ENCODE measurements around the gene AKR1B1. TPM values are rescaled to one million over a fixed set of nuclear protein-coding genes. Genes with fewer than 3 reads are reported as not detected.

The AKR1B1 gene
- polyA plus RNA-seq, 1 of the 3 experiments (the other 2 are of a cell fraction) = 216 TPM

- TF ChIP-seq EP300 (IDR thresholded peaks at IDR 0.05; ENCODE audit: borderline replicate concordance in 1 of 2, low read depth in 1 of 2, low read length in 1 of 2) (no peak), MXI1 (IDR thresholded peaks at IDR 0.05; ENCODE audit: low read depth, low read length) (no peak), FOSL2 (IDR thresholded peaks at IDR 0.05; ENCODE audit: borderline replicate concordance, low read depth) (no peak)
Measured at GRCh38 chr7:134464496-134464895, 5.6 kb upstream of the AKR1B1 start (continued).

- Histone ChIP-seq H3K79me2 (ENCODE audit: insufficient read depth) (peaks cover 1% of the 10 kb centered on the region; the same call in 1 of the 2 replicates), H3K9me3 (peaks cover 15% of the 10 kb centered on the region; the same call in 1 of the 2 replicates), H3K9ac (no peak overlapping the region), H3F3A (replicated peaks; ENCODE audit: insufficient read depth) (no peaks in the 10 kb centered on the region), H4K20me1 (ENCODE audit: insufficient read depth) (no peaks in the 10 kb centered on the region), H3K9me2 (no peaks in the 10 kb centered on the region), H3K4me3 (ENCODE audit: low read depth in 2 of 2, low read length in 1 of 2) (no peak overlapping the region), H2AFZ (ENCODE audit: low read depth) (no peak overlapping the region), H3K4me2 (no peak overlapping the region), H3K4me1 (ENCODE audit: control insufficient read depth in 1 of 2, insufficient read depth in 2 of 2, low read depth in 1 of 2, low read length in 1 of 2) (peaks cover 3 to 5% of the 10 kb centered on the region in 2 experiments; a peak in 2 of 4 replicates), H3K36me3 (replicated peaks in 1 of 2; ENCODE audit: control insufficient read depth in 1 of 2, insufficient read depth in 2 of 2, low read length in 1 of 2) (no peaks in the 10 kb centered on the region), H3K27me3 (ENCODE audit: insufficient read depth) (no peaks in the 10 kb centered on the region), H3K27ac (ENCODE audit: low read depth in 2 of 2, low read length in 1 of 2) (no peak overlapping the region)
- DNase-seq = no peak
- CTCF ChIA-PET = interaction anchor here (0.9 to 11.0 kb wide), 3 partner anchors 32 to 142 kb away, joined by 3 to 101 read pairs (median 10); no protein-coding TSS in a partner anchor
- POLR2A ChIA-PET = no interaction called here
- 48% methylated on average over 2 of the region's 2 CpGs for WGBS (ENCODE audit: low lambda C conversion rate)
- no peak for TF ChIP-seq MAX (IDR thresholded peaks at IDR 0.05; ENCODE audit: low read depth)
- TF ChIP-seq MEF2A (IDR thresholded peaks at IDR 0.05; ENCODE audit: borderline replicate concordance, low read depth) = no peak
- TF ChIP-seq, protein P1, sequence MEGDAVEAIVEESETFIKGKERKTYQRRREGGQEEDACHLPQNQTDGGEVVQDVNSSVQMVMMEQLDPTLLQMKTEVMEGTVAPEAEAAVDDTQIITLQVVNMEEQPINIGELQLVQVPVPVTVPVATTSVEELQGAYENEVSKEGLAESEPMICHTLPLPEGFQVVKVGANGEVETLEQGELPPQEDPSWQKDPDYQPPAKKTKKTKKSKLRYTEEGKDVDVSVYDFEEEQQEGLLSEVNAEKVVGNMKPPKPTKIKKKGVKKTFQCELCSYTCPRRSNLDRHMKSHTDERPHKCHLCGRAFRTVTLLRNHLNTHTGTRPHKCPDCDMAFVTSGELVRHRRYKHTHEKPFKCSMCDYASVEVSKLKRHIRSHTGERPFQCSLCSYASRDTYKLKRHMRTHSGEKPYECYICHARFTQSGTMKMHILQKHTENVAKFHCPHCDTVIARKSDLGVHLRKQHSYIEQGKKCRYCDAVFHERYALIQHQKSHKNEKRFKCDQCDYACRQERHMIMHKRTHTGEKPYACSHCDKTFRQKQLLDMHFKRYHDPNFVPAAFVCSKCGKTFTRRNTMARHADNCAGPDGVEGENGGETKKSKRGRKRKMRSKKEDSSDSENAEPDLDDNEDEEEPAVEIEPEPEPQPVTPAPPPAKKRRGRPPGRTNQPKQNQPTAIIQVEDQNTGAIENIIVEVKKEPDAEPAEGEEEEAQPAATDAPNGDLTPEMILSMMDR (IDR thresholded peaks at IDR 0.05) = no peak
- no peak for TF ChIP-seq RXRA (IDR thresholded peaks at IDR 0.05; ENCODE audit: borderline replicate concordance, low read depth)
- TF ChIP-seq FOSL2 (IDR thresholded peaks at IDR 0.05; ENCODE audit: borderline replicate concordance, low read depth) = no peak
- no peak for TF ChIP-seq SIN3A (IDR thresholded peaks at IDR 0.05; ENCODE audit: borderline replicate concordance, low read depth, low read length)
- TF ChIP-seq TAF1 (IDR thresholded peaks at IDR 0.05; ENCODE audit: borderline replicate concordance, low read depth, low read length) = no peak
- no peak for TF ChIP-seq ELF1 (IDR thresholded peaks at IDR 0.05)
- no peak for TF ChIP-seq GABPA (IDR thresholded peaks at IDR 0.05; ENCODE audit: low read depth)
- no peak for TF ChIP-seq USF2 (IDR thresholded peaks at IDR 0.05; ENCODE audit: borderline replicate concordance, low read depth, low read length)
- TF ChIP-seq EZH2phosphoT487 (IDR thresholded peaks at IDR 0.05; ENCODE audit: borderline replicate concordance, low read depth) = no peak
- TF ChIP-seq RFX5 (IDR thresholded peaks at IDR 0.05; ENCODE audit: low read length) = no peak
- TF ChIP-seq REST (IDR thresholded peaks at IDR 0.05; ENCODE audit: low read depth, low read length) = no peak
Measured at GRCh38 chr7:134463751-134464150, 4.9 kb upstream of the AKR1B1 start.

All from SK-N-SH (cell line).